RCC 7860 (cell line): ENCODE results near the gene SHOC2.

Experiments used
- DNase-seq: peaks from one replicate; pipeline ENCODE4 v3.0.0-alpha.2; 2015; ENCODE audit warnings: low spot score
- FAIRE-seq: peaks from 2 replicates; lab custom pipeline; 2012; peaks lifted over from hg19 to GRCh38; lab: Jason Lieb, UNC

The SHOC2 gene

GRCh38 chr10:110978204-110978603, 58.8 kb downstream of the SHOC2 start:
- FAIRE-seq (no peak), DNase-seq (no peak)

GRCh38 chr10:110979611-110980010, 60.2 kb downstream of the SHOC2 start:
- DNase-seq = no peak
- FAIRE-seq = no peak

GRCh38 chr10:110980807-110981206, 61.4 kb downstream of the SHOC2 start:
- FAIRE-seq (no peak), DNase-seq (no peak)

- DNase-seq (no peak), FAIRE-seq (no peak)
Observed at GRCh38 chr10:110983466-110983865, 64.1 kb downstream of the SHOC2 start.

- FAIRE-seq = peak; percentile 11
- no peak for DNase-seq
Observed at GRCh38 chr10:110985497-110986275, 66.3 kb downstream of the SHOC2 start.

- DNase-seq (no peak), FAIRE-seq (no peak)
Observed at GRCh38 chr10:110989016-110989415, 69.6 kb downstream of the SHOC2 start.

GRCh38 chr10:110992006-110992800, 72.8 kb downstream of the SHOC2 start:
- FAIRE-seq (peak; percentile 61), DNase-seq (no peak)

- FAIRE-seq (peak; percentile 97), DNase-seq (peak; percentile 71)
Observed at GRCh38 chr10:110993024-110993693, 73.8 kb downstream of the SHOC2 start.

- no peak for FAIRE-seq
Observed at GRCh38 chr10:110994406-110995086, 75.1 kb downstream of the SHOC2 start.

GRCh38 chr10:110995301-110995700, 75.9 kb downstream of the SHOC2 start:
- FAIRE-seq (no peak), DNase-seq (no peak)

More at GRCh38 chr10:110994406-110995086, 75.1 kb downstream of the SHOC2 start:
- no peak for DNase-seq

GRCh38 chr10:110996256-110996655, 76.9 kb downstream of the SHOC2 start:
- no peak for DNase-seq
- FAIRE-seq = no peak

GRCh38 chr10:111004016-111004415, 84.6 kb downstream of the SHOC2 start:
- FAIRE-seq (no peak), DNase-seq (no peak)

GRCh38 chr10:111007486-111007885, 88.1 kb downstream of the SHOC2 start:
- DNase-seq = no peak
- no peak for FAIRE-seq

GRCh38 chr10:111015181-111015580, 95.8 kb downstream of the SHOC2 start:
- DNase-seq = no peak
- FAIRE-seq = no peak

GRCh38 chr10:111017098-111017497, 97.7 kb downstream of the SHOC2 start:
- FAIRE-seq = no peak
- no peak for DNase-seq

GRCh38 chr10:111018021-111018420, 98.6 kb downstream of the SHOC2 start:
- no peak for DNase-seq
- no peak for FAIRE-seq

GRCh38 chr10:111023060-111023459, 103.7 kb downstream of the SHOC2 start:
- DNase-seq = no peak
- no peak for FAIRE-seq

- FAIRE-seq = no peak
Observed at GRCh38 chr10:111030042-111030750, 110.8 kb downstream of the SHOC2 start.

GRCh38 chr10:111034598-111035310, 115.3 kb downstream of the SHOC2 start:
- DNase-seq = no peak
- no peak for FAIRE-seq

More at GRCh38 chr10:111030042-111030750, 110.8 kb downstream of the SHOC2 start:
- DNase-seq = no peak

GRCh38 chr10:111035542-111035941, 116.1 kb downstream of the SHOC2 start:
- FAIRE-seq (no peak), DNase-seq (no peak)
